Measurements from ENCODE around the gene PITRM1.
"Not testable (repeated sequence)": the region's sequence is repeated elsewhere in the genome, so short reads cannot be mapped to it uniquely, and the experiment has no call there.

PITRM1 gene

DNA sequence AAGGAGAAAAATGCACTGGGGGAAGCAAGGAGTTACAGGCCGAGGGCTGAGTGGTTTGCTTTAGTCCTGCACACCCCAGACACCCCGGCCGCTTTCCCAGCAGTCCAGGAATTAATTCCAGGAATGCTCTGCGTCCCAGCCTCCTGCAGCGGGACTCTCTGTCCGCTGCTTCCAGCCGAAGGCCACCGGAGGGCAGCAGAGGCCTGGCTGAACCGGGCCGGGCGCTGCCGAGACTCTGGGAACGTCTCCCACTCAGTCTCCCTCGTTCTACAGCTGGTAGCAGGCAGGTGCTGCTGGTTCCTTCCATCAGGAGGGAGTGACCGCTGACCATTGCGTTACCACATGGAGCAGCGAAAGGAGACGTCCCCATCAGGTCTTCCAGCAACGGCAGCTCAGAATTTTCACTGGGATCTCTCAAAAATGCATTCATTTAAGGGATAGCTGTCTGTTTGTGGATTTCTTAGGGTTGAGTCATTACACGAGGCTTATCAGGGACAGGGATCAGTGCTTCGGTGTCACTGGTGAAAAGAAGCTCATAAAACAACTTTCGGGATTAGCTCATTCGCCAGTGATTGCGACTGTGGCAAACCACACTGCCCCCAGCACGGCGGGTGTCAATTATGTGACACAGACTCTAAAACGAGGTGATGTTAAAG is 24.9 kb upstream of the PITRM1 start:
- DNase-seq (ENCODE audit: low read depth) = no peak

DNA sequence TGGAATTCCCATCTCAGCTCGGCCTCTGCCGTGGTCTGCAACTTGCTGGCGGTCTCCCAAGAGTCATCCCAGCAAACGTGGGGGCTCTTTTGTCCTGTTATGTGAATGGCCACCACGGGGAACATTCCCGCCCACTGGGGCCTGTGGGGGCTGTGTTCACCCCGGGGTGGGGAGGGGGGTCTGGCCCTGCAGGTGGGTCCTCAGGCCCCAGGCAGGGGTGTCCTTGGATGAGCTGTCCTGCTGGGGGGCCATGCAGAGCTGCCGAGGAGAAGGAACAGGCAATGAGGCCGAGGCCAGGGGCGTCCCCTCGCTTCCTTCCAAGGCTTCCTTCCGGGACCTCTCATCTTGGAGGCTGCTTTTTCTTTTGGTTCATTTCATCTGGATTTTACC is 24.4 kb upstream of the PITRM1 start:
- DNase-seq (ENCODE audit: low read depth) = no peak

DNA sequence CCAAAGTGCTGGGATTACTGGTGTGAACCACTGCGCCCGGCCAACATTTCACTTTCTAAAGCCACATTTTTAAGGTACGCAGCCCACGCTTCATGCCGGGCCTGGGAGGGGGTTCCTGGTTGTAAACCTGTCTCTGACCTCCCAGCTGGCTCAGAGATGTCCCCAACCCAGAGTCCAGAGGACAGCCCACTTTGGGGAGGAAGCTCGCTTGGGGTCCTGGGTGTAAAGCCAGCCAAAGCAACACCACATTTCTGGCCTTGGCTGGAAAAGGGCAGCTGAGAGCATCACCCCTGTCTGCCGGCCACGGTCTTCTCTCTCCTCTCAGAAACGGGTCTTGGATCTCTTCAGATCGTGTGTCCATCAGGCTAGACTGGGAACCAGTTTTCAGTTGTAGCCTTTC is 23.9 kb upstream of the PITRM1 start:
- no peak for DNase-seq (ENCODE audit: low read depth)

DNA sequence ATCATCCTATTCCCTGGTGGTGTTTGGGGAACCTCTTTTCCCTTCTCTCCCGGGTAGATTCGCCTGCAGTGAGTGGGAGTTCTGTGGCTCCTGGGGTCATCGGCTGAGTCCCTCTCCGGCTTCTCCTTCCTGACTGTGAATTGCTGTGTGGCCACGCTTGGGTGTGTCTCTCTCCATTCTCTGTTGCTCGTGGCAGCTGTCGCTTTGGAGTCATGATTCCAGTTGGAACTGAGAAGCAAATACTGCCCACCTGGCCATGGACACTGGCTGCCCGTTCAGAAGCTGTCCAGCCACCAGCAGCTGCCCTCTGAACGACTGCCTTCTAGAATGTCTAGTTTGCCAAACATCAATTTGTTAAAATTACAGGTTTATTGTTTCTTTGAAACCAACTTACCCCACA is 23.1 kb upstream of the PITRM1 start:
- no peak for DNase-seq (ENCODE audit: low read depth)

DNA sequence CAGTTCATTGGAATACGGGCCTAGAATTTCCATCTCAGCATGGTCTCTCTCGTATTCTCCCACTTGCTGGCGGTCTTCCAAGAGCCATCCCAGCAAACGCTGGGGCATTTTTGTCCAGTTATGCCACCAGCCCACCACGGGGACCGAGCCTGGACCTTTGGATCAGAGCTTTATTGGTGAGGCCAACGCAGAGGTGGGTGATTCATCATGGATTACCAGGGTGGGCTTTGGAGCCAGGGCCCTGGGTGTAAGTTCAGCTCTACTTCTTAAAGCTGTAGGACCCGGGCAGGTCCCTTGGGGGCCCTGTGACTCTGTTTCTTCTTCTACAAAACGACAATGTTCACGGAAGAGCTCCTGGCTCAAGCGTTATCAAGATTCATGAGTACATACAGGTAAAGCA is 22.7 kb upstream of the PITRM1 start:
- DNase-seq (ENCODE audit: low read depth) = no peak

DNA sequence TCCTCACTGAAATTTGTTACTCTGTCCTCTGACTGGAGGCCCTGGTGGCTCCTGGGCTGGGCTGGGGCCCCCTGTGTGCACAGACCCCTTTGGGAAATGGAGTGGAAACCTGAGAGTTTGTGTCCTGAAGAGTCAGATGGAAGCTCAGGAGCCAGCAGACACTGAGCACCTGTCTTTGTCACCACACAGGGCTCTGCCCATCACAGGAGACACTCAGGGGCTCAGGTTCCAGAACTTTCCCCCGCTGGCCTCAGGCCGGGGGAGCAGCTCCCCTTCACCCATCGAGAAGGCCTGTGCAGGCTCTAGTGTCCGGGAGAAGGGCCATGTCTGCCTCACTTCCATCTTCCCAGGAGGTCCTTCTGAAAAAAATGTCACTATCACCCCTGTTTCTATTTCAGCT is 22.3 kb upstream of the PITRM1 start:
- DNase-seq (ENCODE audit: low read depth) = no peak

DNA sequence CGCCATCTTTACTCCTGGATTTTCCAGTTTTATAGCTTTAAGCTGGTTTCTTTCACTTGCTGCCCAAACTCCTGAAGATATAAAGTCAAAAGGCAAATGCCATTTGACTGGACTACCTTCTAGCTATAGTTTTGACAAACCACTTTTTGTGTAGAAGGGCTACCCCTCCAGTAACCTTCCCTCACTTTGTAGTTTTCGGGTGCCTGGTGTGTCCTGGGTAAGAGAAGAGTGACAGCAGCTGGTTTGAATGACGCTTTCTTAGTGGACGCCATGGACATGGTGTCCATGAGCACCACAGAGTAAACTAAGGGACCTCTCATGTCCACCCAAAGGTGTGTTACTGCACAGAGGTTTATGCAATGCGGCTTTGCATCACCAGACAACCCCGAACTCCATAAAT is 21.2 kb upstream of the PITRM1 start:
- DNase-seq (ENCODE audit: low read depth) = no peak

DNA sequence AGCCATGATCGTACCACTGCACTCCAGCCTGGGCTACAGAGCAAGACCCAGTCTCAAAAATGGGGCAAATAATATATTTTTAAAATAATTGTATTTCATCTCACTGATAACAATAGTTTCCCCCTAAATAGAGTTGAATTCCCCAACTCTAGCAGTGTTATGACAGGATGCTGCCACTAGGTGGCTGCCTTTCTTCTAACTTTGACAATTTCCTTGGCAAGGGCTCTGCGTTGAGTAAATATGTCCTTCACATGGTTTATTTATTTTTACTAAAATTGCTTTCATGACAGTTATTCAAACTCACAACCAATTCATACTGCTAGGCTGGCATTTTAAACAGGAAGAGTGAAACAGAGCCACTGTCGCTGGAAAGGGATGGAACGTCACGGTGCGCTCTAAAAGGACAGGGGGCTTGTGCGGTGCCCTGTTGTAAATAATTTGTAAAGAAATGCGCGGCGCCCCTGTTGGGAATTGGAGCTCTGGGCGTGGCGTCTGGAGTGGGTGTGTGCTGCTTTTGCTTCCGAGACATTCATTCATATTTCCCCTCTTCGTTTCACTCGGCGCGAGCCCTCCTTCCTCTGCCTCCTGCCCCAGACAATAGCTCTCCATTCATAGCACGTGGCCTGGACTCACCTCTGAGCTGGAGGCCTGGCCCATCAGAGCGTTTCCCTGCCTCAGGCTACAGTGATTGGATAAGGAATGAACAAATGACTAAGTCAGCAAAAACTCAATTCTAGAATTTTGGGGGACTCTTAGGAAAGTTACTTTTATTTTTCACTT is 20.5 kb upstream of the PITRM1 start:
- no peak for DNase-seq (ENCODE audit: low read depth)

DNA sequence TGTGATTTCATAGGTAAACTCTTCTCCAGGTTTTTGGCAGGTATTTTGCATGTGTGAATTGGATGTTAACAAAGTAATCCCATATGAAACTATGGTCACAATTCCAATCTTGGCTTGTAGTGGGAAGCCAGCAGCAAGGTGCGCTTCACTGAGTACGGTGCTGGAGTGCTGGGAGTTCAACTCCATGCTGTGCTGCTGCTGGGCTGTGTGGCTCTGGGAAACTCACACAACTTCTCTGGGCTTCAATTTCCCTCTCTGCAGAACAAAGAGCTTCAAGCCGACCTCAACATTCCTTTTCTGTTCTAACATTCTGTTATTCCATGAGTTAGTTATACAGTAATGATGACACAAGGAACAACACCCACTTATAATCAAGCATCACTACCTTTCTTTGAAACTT is 18.2 kb upstream of the PITRM1 start:
- no peak for DNase-seq (ENCODE audit: low read depth)

DNA sequence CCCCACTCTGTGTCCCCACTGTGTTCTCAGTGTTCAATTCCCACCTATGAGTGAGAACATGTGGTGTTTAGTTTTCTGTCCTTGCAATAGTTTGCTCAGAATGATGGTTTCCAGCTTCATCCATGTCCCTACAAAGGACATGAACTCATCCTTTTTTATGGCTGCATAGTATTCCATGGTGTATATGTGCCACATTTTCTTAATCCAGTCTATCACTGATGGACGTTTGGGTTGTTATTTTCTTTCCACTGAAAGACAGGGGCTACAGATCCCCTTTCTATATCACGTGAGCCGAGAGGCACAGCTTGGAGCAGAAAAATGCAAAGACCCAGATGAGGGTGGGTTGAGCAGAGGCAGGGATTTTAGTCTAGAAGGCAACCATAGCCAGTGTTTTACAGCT is 14.6 kb upstream of the PITRM1 start:
- DNase-seq (ENCODE audit: low read depth) = not testable (repeated sequence)

DNA sequence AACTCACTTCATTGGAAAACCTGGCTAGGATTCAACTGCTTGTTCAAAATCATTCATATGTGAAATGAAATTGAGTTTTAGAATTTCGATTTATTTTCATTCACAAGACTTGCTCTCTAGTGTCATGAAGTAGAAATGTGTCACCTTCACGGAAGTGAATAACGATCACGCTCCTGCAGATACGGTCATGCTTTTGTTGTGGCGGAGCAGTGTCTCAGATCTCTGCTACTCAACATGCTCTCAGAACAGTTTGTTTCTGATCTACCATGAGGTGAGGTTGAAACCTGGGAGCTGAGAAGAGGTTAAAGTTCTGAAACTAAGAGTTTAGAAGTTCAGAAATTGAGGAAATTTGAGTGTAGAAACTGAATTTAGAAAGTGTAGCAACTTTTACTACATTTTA is 13.8 kb upstream of the PITRM1 start:
- DNase-seq (ENCODE audit: low read depth) = no peak

DNA sequence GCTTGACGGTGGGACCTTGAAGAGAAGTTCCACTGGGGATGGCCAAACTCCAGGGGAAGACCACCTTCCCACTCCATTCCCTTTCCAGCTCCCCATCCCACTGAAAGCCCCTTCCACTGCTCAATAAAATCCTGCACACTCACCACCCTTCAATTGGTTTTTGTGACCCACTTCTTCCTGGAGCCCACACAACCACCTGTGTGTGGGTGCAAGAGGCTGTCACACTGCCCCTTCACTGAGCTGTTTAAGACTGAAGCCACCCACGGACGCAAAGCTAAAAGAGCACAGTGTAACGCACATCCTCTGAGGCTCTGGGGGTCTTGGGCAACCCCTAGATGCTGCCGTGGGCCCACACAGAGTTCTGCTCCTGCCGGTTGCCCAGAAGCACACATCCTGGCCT is 12.8 kb upstream of the PITRM1 start:
- DNase-seq (ENCODE audit: low read depth) = no peak

DNA sequence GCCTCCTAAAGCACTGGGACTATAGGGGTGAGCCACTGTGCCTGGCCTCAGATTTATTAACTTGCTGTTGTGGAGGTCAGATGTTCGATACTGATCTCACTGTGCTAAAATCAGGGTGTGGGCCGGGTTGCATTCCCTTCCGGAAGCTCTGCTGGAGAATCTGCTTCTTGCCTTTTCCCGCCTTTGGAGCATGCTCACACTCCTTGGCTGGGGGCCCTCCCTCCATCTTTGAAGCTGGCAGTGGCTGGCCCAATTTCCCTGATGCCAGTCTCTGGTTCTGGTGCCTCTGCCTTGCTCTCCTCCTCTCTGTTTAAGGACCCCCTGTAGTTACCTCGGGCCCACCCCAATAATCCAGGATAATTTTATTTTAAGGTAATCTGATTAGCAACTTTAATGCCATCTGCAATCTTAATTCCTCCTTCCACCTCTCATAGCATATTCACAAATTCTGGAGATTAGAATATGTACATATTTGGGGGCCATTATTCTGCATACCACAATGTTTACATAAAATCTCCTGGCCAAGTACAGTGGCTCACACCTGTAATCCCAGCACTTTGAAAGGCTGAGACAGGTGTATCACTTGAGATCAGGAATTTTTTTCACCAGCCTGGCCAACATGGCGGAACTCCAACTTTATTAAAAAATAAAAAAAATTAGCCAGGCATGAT is 7.9 kb upstream of the PITRM1 start:
- DNase-seq (ENCODE audit: low read depth) = no peak

DNA sequence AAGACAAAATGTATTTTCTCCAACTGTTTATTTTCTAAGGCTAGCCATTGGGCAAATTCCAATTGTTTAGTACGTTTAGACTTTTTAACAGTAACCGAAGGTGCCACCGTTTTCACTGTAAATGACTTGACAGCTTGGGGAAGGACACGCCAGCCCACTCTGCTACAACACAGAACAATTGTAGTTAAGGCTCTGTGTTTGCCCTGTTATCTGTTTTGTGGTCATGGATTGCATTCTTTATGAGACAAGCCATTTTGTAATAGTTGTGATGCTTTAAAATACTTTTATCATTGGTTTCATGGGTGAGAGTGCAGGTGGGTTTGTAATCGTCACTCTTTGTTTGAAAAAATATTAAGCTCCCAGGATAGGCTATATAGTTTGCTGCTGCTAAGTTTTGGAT is 6.6 kb upstream of the PITRM1 start:
- DNase-seq (ENCODE audit: low read depth) = no peak

DNA sequence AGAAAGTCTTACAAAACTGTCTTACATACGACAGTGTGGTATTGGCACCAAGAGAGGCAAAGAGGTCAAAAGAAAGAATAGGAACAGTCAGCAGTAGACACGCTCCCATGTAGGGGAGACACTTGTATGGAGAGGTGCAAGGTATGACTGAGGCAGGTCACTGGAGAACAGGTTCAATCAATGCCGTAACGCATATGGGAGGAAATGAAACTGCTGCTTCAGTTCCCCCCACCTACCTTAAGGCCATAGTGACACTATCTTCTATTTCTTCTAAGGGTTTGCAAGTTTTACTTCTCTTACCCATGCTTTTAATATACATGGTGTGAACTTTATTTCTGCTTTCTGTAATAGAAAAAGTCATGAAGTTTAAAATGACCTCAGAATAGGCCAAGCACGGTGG is 5.5 kb upstream of the PITRM1 start:
- no peak for DNase-seq (ENCODE audit: low read depth)

DNA sequence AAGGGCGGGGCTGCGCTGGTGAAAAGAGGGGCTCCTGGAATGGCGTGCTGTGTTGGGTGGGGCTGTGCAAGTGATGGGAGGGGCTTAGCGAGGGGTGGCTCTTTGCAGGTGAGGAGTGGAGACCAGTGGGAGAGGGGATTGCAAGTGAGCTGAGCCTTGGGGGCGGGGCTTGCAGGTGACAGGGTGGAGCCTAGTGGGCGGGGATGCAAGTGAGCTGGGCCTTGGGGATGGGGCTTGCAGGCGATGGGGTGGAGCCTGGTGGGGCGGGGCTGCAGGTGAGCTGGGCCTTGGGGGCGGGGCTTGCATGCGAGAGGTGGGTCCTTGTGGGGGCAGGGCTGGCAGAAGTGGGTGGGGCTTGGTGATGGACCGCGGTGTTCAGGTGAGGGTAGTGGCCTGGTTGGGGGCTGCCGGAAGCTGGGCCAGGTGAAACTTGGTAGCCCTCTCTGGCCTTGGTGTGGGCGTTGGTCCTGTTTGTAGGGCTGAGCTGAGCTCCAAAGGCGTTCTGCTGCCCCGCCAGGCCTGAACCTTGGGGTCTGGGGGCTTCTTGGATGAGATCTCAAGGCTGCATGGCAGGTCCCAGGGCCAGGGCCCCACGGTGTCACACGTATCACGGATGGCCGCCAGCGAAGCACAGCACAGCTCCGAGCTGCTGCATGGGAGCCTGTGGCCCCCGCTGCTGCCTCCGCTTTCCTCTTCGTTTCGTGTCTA is 743 bp upstream of the PITRM1 start:
- DNase-seq (ENCODE audit: low read depth) = no peak

DNA sequence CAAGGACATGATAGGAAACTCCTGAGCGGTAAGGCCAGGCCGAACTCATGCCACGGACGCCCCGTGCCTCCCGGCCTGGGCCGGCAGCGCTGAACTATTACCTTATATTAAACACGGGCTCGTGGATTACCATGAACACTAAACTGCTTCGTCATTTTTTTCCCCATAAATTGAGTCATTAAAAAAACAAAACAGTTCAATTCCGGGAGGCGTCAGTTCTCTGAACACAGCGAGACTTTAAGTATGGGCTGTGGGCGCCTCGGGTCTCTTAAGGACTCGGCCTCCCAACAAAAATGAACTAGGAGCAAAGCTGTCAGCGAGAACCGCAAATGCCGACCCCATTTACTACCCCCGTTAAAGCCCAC is 519 bp downstream of the PITRM1 start:
- DNase-seq (ENCODE audit: low read depth) = no peak

DNA sequence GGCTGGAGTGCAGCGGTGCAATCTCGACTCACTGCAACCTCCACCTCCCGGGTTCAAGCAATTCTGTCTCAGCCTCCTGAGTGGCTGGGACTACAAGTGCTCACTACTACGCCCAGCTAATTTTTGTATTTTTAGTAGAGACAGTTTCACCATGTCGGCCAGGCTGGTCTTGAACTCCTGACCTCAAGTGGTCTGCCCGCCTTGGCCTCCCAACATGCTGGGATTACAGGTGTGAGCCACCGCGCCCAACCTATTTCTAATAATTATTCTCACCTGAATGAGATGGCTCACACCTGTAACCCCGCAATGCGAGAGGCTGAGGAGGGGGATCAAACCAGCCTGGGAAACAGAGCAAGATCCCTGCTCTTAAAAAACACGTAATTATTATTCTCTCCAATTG is 1.1 kb downstream of the PITRM1 start:
- DNase-seq (ENCODE audit: low read depth) = not testable (repeated sequence)

DNA sequence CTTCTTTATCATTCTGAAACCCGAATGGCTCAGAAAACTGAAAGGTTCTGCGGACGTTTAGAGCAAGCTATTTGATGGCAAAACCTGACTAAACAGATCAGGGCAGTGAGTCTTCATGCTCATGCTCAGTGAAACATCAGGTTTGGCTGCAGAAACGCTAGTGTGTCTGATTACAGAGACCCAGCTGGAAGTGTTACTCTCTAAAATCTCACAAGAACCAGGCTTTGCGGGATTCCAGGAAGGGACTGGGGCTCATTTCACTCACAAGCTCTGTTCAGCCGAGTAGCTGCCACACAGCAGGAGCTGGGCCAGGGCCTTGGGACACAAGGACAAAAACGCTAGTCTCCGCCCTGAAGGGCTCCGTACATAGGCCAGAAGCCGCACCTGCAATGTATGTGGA is 2.9 kb downstream of the PITRM1 start:
- no peak for DNase-seq (ENCODE audit: low read depth)

DNA sequence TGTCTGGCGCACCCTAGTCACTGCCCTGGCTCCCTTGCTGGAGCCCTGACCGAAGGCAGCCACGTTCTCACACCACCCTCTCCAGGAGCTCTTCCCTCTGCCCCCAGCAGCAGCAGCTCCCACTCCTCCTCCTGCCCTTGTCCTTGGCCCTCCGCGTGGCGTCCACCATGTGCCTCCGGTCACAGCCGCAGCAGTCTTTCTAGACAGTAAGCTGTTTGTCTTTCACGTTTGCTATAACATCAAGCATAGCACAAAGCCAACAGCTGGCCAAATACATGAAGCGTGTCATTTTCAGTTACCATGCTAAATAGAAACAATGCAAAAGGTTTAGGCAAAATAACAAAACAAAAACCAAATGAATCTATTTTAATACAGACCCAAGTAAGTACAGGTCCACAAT is 3.3 kb downstream of the PITRM1 start:
- DNase-seq (ENCODE audit: low read depth) = no peak

DNA sequence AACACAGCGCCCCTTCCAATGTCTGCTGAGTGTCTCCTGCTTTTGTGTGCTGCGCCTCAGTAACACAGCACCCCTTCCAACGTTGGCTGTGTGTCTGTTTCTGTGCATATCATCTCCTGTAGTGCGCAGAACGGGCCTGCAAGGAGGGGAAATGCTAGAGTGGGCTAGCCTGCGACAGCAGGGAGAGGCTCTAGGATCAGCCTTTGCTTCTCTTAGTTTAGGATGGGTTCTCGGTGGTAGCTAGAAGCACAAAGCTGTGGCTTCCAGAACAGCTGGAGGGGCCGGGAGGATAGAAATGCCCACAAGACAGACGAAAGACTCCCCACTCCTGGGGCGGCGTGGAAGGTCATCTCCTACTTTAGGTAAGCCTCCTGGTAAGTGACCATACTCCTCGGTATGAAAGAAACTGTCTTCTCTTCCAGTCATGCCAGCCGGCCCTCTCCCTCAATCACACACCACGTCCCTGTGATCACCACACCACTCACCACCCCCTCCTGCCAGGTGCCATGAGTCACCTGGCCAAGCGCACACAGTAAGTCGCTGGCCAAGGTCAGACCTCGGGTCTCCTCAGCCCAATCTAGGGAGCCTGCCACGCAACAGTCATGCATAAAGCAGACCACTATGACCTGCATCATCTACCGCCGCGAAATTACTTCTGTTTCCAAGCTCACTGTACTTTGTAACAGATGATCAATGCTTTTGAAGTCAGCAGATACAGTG is 4.8 kb downstream of the PITRM1 start:
- no peak for DNase-seq (ENCODE audit: low read depth)
